Activated CD8-positive, alpha-beta memory T cell treated with anti-CD3 and anti-CD28 coated beads for 4 hours (primary cell): Measurements from ENCODE around the gene GCH1.

Experiments
- DNase-seq, 2 donors: peaks; one replicate each; pipeline ENCODE4 v3.0.0-alpha.2; 2020; ENCODE audit warnings: low read depth in 2 of 2

GCH1 gene

GRCh38 chr14:54866588-54866987 lies 36.0 kb downstream of the GCH1 start:
- no peak for DNase-seq

DNA sequence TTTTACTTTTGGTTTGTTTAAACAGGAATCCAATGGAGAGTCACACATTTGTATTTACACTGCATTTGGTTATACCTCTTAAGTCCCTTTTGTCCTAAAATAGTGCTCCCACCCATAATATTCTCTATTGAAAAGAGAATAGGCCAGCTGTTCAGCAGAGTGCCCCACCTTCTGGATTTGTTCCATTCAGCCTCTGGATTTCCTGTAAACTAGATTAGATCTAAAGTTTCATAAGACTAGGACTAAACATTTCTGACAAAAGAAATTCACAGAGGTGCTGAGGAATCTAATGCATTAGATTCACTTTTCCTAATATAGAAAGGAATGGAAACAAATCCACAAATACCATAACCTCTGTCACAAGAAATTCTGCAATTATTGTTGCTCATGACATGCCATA lies 38.1 kb downstream of the GCH1 start:
- DNase-seq: no peak

GRCh38 chr14:54857830-54858269 lies 44.8 kb downstream of the GCH1 start:
- DNase-seq: no peak

GRCh38 chr14:54856152-54856551 lies 46.5 kb downstream of the GCH1 start:
- no peak for DNase-seq

GRCh38 chr14:54854181-54854580 lies 48.4 kb downstream of the GCH1 start:
- no peak for DNase-seq

DNA sequence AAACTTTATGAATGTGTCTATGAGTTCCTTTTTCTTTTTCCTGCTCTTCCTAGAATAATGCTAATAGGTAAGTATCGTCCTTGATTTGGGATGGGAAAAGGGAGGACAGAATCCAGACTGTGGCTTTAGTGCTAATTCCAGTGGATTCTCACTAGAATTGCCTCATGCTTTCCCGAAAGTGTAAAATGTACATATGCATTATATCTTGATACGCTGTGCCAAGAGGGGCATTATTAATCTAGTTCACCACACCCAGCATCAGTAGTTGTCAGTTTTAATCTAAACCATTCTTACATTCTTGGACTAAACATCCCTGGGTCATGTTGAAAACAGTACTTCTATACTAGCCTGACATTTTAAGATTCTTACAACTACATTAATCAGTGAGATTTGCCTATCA lies 49.3 kb downstream of the GCH1 start:
- DNase-seq: no peak

- no peak for DNase-seq
These were observed 50.4 kb downstream of the GCH1 start for GRCh38 chr14:54852215-54852614.

- no peak for DNase-seq
These were observed 53.7 kb downstream of the GCH1 start for GRCh38 chr14:54848910-54849309.

- DNase-seq: no peak
These were observed 57.0 kb downstream of the GCH1 start for GRCh38 chr14:54845641-54846040.

- no peak for DNase-seq
These were observed 58.1 kb downstream of the GCH1 start for GRCh38 chr14:54844479-54844878.

DNA sequence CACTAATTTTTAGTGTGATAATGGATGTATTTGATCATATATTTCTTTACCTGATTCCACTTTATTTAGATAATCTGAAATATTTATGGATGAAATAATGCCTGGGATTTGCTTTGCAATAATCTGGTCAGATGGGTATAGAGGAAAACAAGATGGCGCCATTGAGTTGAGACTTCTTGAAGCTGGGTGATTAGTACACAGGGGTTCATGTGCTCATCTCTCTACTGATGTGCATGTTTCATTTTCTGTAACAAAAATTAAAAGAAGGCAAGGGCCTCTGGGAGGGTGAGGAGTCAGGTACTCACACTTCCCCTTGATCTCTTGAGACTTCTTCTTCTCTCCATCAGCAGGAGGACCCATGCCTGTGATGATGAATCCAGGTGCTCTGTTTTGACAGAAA lies 61.8 kb downstream of the GCH1 start:
- no peak for DNase-seq

GRCh38 chr14:54840336-54840735 lies 62.3 kb downstream of the GCH1 start:
- DNase-seq: no peak

DNA sequence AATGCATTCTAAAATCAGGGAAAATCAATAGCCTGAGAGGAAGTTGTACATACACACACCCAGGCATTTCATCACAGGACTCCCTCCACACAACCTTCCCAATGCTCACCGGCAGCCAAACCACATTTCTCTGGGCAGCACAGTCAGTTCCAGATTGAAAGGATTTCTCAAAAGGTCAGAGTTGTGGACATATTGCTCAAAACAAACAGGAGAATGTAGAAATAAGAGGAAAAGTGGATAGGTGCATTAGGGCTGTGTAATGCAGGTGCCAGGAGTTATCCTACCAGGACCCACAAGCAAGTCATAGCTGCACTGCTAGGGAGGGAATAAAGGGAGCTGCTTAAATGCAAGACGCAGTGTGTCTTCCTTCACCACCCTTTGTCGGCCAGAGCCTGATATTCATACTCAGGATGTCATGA lies 62.9 kb downstream of the GCH1 start:
- no peak for DNase-seq

GRCh38 chr14:54838931-54839512 lies 63.6 kb downstream of the GCH1 start:
- DNase-seq: no peak

DNA sequence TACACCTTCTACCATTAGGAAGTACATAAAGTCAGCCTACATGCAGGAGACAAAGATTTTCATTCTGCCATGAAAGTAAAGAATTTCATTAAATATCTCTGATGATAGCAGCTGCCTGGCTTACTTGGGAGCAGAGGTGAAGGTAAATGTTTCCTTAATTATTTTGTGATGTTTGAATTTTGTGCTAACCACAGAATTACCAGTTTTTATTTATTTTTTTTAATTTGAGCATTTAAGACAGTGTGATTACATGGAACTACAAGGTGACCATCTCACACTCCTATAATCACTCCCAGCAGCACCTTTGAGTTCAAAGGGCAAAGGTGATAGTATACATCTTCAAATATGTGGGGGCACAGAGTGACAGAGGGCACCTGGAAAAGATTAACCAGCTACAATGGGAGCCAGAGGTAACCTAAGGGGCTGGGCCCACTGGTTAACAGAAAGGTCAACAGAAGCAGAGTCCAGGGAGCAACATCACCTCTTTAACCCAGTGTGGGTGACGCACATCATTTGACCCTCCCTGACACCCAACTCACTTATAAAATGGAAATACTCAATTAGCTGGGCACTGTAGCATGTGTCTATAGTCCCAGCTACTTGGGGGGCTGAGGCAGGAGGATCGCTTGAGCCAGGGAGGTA lies 65.0 kb downstream of the GCH1 start:
- no peak for DNase-seq

DNA sequence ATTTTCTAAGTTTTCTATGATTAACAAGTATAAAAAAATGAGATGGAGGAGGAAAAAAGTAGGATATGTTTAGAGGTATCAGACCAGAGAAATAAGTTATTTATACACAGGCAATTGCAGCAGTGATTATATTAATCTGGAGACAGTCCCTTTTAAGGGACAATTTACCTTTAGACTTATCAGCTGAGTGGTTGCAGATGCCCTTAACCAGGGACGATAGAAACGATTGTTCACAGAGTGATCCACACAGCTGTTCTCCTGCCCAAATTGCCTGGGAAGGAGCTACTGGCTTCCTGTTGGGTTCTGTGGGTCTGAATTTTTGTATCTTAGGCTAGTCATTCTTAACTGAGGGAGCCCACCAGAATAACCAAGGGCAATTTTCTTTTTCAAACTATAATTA lies 66.4 kb downstream of the GCH1 start:
- no peak for DNase-seq

DNA sequence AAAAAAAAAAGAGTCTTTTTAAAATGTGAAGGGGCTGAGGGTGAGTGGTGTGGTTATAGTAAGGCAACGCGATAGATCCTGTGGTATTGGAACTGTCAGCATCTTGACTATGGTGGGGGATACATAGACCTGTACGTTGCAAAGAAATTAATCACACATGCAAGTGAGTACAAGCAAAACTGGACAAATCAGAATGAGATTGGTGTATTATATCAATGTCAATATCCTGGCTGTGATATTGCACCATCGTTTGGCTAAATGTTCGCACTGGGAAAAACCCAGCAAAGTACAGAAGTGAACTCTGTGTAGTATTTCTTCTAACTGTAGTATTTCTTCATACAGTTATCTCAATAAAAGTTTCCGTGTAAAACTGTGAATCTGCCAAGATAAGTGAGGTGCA lies 67.9 kb downstream of the GCH1 start:
- DNase-seq: no peak

DNA sequence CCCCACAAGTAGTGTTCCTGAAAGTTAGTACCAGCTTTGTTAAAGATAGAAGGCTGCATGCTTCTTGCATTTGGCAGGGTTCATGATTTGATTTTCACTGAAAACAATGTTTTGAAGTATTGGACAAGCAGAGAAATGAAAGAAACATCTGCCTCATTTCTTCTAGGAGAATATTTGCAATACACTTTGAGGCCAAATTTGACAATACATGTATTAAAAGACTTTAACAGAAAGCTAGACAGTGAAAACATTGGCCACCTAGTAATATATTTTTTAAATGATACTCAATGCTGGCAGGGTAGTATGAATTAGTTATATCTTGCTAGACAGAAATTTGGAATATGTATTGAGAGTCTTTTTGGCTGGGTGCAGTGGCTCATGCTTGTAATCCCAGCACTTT lies 68.5 kb downstream of the GCH1 start:
- DNase-seq: no peak

DNA sequence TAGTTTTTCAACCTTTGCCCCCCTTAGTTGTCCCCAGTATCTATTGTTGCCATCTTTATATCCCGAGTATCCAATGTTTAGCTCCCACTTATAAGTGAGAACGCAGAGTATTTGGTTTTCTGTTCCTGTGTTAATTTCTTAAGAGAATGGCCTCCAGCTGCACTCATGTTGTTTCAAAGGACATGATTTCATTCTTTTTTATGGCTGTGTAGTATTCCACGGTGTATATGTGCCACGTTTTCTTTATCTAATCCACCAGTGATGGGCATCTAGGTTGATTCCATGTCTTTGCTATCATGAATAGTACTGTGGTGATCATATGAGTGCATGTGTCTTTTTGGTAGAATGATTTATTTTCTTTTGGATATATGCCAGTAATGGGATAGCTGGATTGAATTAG lies 72.0 kb downstream of the GCH1 start:
- DNase-seq: no peak

DNA sequence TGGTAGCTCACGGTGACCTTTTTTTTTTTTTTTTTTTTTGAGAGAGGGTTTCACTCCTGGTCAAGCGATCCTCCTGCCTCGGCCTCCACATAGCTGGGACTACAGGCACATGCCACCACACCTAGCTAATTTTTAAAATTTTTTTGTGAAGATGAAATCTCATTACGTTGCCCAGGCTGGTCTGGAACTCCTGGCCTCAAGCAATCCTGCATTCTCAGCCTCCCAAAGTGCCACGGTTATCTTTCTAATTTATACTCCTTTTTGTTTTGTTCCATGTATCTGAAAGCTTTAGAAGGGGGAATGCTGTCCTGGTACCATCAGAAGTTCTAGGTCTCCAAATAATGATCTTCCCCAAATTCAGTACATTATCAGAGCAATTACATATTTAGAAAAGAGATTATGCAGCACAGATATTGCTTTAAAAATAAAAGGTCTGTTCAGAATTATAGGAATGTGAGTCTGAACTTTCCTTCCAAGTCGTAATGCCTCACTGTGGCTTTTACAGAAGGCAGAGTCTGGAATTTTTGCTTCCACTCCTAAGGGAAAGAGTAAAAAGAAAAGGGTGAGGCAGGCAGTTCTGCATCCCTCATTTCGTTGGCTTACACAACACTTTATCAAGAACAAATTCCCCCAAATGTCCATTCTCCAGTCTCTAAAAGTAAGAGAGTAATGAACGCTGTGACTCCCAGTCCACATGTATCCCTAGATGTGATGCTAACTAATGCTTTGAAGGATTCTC lies 73.0 kb downstream of the GCH1 start:
- no peak for DNase-seq

GRCh38 chr14:54828037-54828436 lies 74.6 kb downstream of the GCH1 start:
- no peak for DNase-seq

GRCh38 chr14:54823757-54824549 lies 78.7 kb downstream of the GCH1 start:
- no peak for DNase-seq
